Stimulated activated CD8-positive, alpha-beta memory T cell treated with anti-CD3 and anti-CD28 coated beads, Interleukin-12 subunit alpha, Interleukin-12 subunit beta, amount 100 ng/mL, for 24 hours (primary cell): ENCODE results near the gene VAMP5.
"Not testable (repeated sequence)": the region's sequence is repeated elsewhere in the genome, so short reads cannot be mapped to it uniquely, and the experiment has no call there.

ENCODE experiments used
- DNase-seq: peaks from one replicate; pipeline ENCODE4 v3.0.0-alpha.2; 2020; ENCODE audit errors: extremely low read depth

VAMP5 gene

GRCh38 chr2:85550486-85550885 lies 33.7 kb upstream of the VAMP5 start:
- no peak for DNase-seq

GRCh38 chr2:85551698-85552678 lies 32.2 kb upstream of the VAMP5 start:
- DNase-seq, result peak; percentile 55

GRCh38 chr2:85553184-85553583 lies 31.0 kb upstream of the VAMP5 start:
- no peak for DNase-seq

GRCh38 chr2:85554980-85555612 lies 29.1 kb upstream of the VAMP5 start:
- no peak for DNase-seq

GRCh38 chr2:85557130-85557529 lies 27.1 kb upstream of the VAMP5 start:
- no peak for DNase-seq

- no peak for DNase-seq
Observed at GRCh38 chr2:85558160-85558559, 26.1 kb upstream of the VAMP5 start.

- DNase-seq, result not testable (repeated sequence)
Observed at GRCh38 chr2:85560403-85560726, 23.9 kb upstream of the VAMP5 start.

GRCh38 chr2:85560812-85561279 lies 23.4 kb upstream of the VAMP5 start:
- no peak for DNase-seq

GRCh38 chr2:85561280-85562212 lies 22.7 kb upstream of the VAMP5 start, which contains the start of gene GGCX:
GGCX (minus strand) TSS chr2:85561493; CDS start chr2:85561428, 65 bp downstream.
- peak; percentile 88 for DNase-seq

- DNase-seq, result no peak
Observed at GRCh38 chr2:85564144-85564563, 20.1 kb upstream of the VAMP5 start.

GRCh38 chr2:85566265-85566664 lies 18.0 kb upstream of the VAMP5 start:
- no peak for DNase-seq

GRCh38 chr2:85575739-85576138 lies 8.5 kb upstream of the VAMP5 start:
- DNase-seq, result no peak

- DNase-seq, result no peak
Observed at GRCh38 chr2:85577063-85577385, 7.2 kb upstream of the VAMP5 start.

GRCh38 chr2:85577386-85578242 lies 6.6 kb upstream of the VAMP5 start, which contains the start of gene VAMP8:
VAMP8 (plus strand) TSS chr2:85577586; CDS start chr2:85577647, 61 bp downstream.
- no peak for DNase-seq

- DNase-seq, result no peak
Observed at GRCh38 chr2:85578243-85579180, 5.7 kb upstream of the VAMP5 start.

GRCh38 chr2:85579266-85579935 lies 4.8 kb upstream of the VAMP5 start:
- no peak for DNase-seq

- DNase-seq, result no peak
Observed at GRCh38 chr2:85580206-85580605, 4.0 kb upstream of the VAMP5 start.

GRCh38 chr2:85582492-85582891 lies 1.7 kb upstream of the VAMP5 start:
- DNase-seq, result no peak

- no peak for DNase-seq
Observed at GRCh38 chr2:85583667-85584353, 421 bp upstream of the VAMP5 start.
